GM21381 (cell line): ENCODE data around the gene MRPL32.
"Not testable (repeated sequence)": the region's sequence is repeated elsewhere in the genome, so short reads cannot be mapped to it uniquely, and the experiment has no call there.

ENCODE experiments used
- ATAC-seq: cut with Tn5 transposase; IDR thresholded peaks from one replicate; pipeline ENCODE4 v1.9.1; 2021; ENCODE audit warnings: mild to moderate bottlenecking, moderate library complexity; ENCODE audit not compliant: unreplicated experiment

MRPL32 gene

GRCh38 chr7:42931834-42932651, at the start of gene MRPL32, which contains the start of gene PSMA2:
TSS of gene MRPL32 (plus strand) at chr7:42932376. CDS start at chr7:42932387, 11 bp downstream.
TSS of gene PSMA2 (minus strand) at chr7:42932174. CDS start at chr7:42932158, 16 bp downstream.
- peak; percentile 99 for ATAC-seq

- ATAC-seq: no peak
Observed at GRCh38 chr7:42883950-42884349, 48.2 kb upstream of the MRPL32 start.

- ATAC-seq: not testable (repeated sequence)
Observed at GRCh38 chr7:42885183-42885582, 47.0 kb upstream of the MRPL32 start.

GRCh38 chr7:42886129-42886528, 46.0 kb upstream of the MRPL32 start:
- no peak for ATAC-seq

GRCh38 chr7:42886893-42887505, 45.2 kb upstream of the MRPL32 start:
- ATAC-seq: no peak

GRCh38 chr7:42893346-42894240, 38.6 kb upstream of the MRPL32 start:
- no peak for ATAC-seq

- no peak for ATAC-seq
Observed at GRCh38 chr7:42900842-42901241, 31.3 kb upstream of the MRPL32 start.

- no peak for ATAC-seq
Observed at GRCh38 chr7:42902331-42902730, 29.8 kb upstream of the MRPL32 start.

GRCh38 chr7:42906181-42906580, 26.0 kb upstream of the MRPL32 start:
- no peak for ATAC-seq

- no peak for ATAC-seq
Observed at GRCh38 chr7:42907316-42907715, 24.9 kb upstream of the MRPL32 start.

- ATAC-seq: no peak
Observed at GRCh38 chr7:42910306-42910705, 21.9 kb upstream of the MRPL32 start.

- peak; percentile 87 for ATAC-seq
Observed at GRCh38 chr7:42911454-42912447, 20.4 kb upstream of the MRPL32 start, which contains the start of gene C7orf25. TSS of gene C7orf25 (minus strand) at chr7:42912070. CDS start at chr7:42910900, 1,170 bp downstream.

- no peak for ATAC-seq
Observed at GRCh38 chr7:42913591-42913990, 18.6 kb upstream of the MRPL32 start.

GRCh38 chr7:42914009-42914408, 18.2 kb upstream of the MRPL32 start:
- no peak for ATAC-seq

GRCh38 chr7:42914421-42915045, 17.6 kb upstream of the MRPL32 start:
- no peak for ATAC-seq

- no peak for ATAC-seq
Observed at GRCh38 chr7:42915356-42915755, 16.8 kb upstream of the MRPL32 start.

GRCh38 chr7:42922017-42922753, 10.0 kb upstream of the MRPL32 start:
- no peak for ATAC-seq

- no peak for ATAC-seq
Observed at GRCh38 chr7:42924223-42924838, 7.8 kb upstream of the MRPL32 start.
